HEK293 (cell line): ENCODE results near the gene NCAPG2.

Source experiments
- CTCF ChIA-PET: fragments of 350-600 bp; formaldehyde crosslinking; extraction: SDS; loops from one replicate; lab custom pipeline; 2021; ENCODE audit warnings: antibody characterized with exemption; lab: Yijun Ruan, JAX
- POLR2A ChIA-PET: fragments of 300-600 bp; formaldehyde crosslinking; extraction: SDS; loops from one replicate; lab custom pipeline; 2020; ENCODE audit warnings: antibody characterized with exemption, inconsistent platforms; lab: Yijun Ruan, JAX
- H3K27ac ChIP-seq: fragments of 200-500 bp; sonication (Bioruptor generic); 2 replicates; pipeline ENCODE4 v1.5.1; 2014; ENCODE audit warnings: low read depth, low read length, control low read depth, inconsistent platforms; ENCODE audit errors: extremely low read depth
- H3K36me3 ChIP-seq, 2 experiments: fragments of 200-500 bp in 1 of 2; sonication (Bioruptor generic) in 1 of 2; 1 replicate in 1 of 2; 2 replicates in 1 of 2; pipeline ENCODE4 v1.5.1; 2014 to 2017; ENCODE audit warnings: inconsistent platforms in 2 of 2, low read length in 2 of 2; ENCODE audit not compliant: control insufficient read depth in 2 of 2, insufficient read depth in 1 of 2
- H3K4me1 ChIP-seq: fragments of 200-500 bp; sonication (Bioruptor generic); 2 replicates; pipeline ENCODE4 v1.5.1; 2014; ENCODE audit warnings: mild to moderate bottlenecking, low read length, inconsistent platforms; ENCODE audit not compliant: control insufficient read depth, insufficient read depth
- H3K4me3 ChIP-seq: 2 replicates; pipeline ENCODE4 v1.5.1; 2011; ENCODE audit warnings: low read depth, mild to moderate bottlenecking, control low read depth, low read length, moderate library complexity
- H3K9me3 ChIP-seq: fragments of 200-500 bp; sonication (Bioruptor generic); 2 replicates; pipeline ENCODE4 v1.5.1; 2014; ENCODE audit warnings: low read depth, low read length, inconsistent platforms; ENCODE audit not compliant: control insufficient read depth, insufficient read depth
- HOXA7 ChIP-seq: sonication (generic); formaldehyde crosslinking; IDR thresholded peaks from 2 replicates; pipeline ENCODE4 v1.8.1; 2022; ENCODE audit warnings: missing genetic modification reagents, borderline replicate concordance
- HOXC10 ChIP-seq: sonication (generic); formaldehyde crosslinking; IDR thresholded peaks from 2 replicates; pipeline ENCODE4 v1.8.1; 2023; ENCODE audit warnings: mild to moderate bottlenecking, missing genetic modification reagents
- IKZF3 ChIP-seq: fragments of 450-650 bp; IDR thresholded peaks from 2 replicates; pipeline ENCODE4 v1.5.0; 2018; ENCODE audit warnings: missing biosample characterization, mild to moderate bottlenecking, missing genetic modification characterization, moderate library complexity
- INSM2 ChIP-seq: fragments of 450-650 bp; formaldehyde crosslinking; IDR thresholded peaks from 2 replicates; pipeline ENCODE4 v1.5.1; 2016; ENCODE audit warnings: missing biosample characterization, missing genetic modification characterization
- PRDM2 ChIP-seq: fragments of 450-650 bp; formaldehyde crosslinking; IDR thresholded peaks from 2 replicates; pipeline ENCODE4 v1.5.1; 2016; ENCODE audit warnings: missing biosample characterization, missing genetic modification characterization, borderline replicate concordance
- SALL2 ChIP-seq: fragments of 450-650 bp; formaldehyde crosslinking; IDR thresholded peaks from 2 replicates; pipeline ENCODE4 v1.5.0; 2017; ENCODE audit warnings: missing biosample characterization, mild to moderate bottlenecking, missing genetic modification characterization, borderline replicate concordance
- ZBTB11 ChIP-seq: fragments of 450-650 bp; formaldehyde crosslinking; conservative IDR thresholded peaks from 2 replicates; pipeline ENCODE4 v1.5.1; 2016; ENCODE audit warnings: low read depth, missing biosample characterization, missing genetic modification characterization
- ZFP41 ChIP-seq: fragments of 450-650 bp; formaldehyde crosslinking; IDR thresholded peaks from 2 replicates; pipeline ENCODE4 v1.5.1; 2016; ENCODE audit warnings: missing biosample characterization, missing genetic modification characterization, borderline replicate concordance
- ZNF23 ChIP-seq: fragments of 450-650 bp; formaldehyde crosslinking; IDR thresholded peaks from 2 replicates; pipeline ENCODE4 v1.5.1; 2016; ENCODE audit warnings: missing biosample characterization, missing genetic modification characterization, borderline replicate concordance
- ZNF280D ChIP-seq: fragments of 450-650 bp; formaldehyde crosslinking; IDR thresholded peaks from 2 replicates; pipeline ENCODE4 v1.5.1; 2016; ENCODE audit warnings: missing biosample characterization, missing genetic modification characterization
- ZNF391 ChIP-seq: fragments of 450-650 bp; formaldehyde crosslinking; IDR thresholded peaks from 2 replicates; pipeline ENCODE4 v1.5.1; 2016; ENCODE audit warnings: low read depth, missing biosample characterization, missing genetic modification characterization, borderline replicate concordance
- ZNF585B ChIP-seq: fragments of 450-650 bp; formaldehyde crosslinking; IDR thresholded peaks from 2 replicates; pipeline ENCODE4 v1.5.1; 2016; ENCODE audit warnings: missing biosample characterization, missing genetic modification characterization
- ZNF658 ChIP-seq: fragments of 450-650 bp; formaldehyde crosslinking; IDR thresholded peaks from 2 replicates; pipeline ENCODE4; 2016; ENCODE audit warnings: missing biosample characterization, missing genetic modification characterization
- ZNF677 ChIP-seq: fragments of 450-650 bp; IDR thresholded peaks from 2 replicates; pipeline ENCODE4 v1.5.0; 2018; ENCODE audit warnings: missing biosample characterization, mild to moderate bottlenecking, missing genetic modification characterization, moderate library complexity
- ZNF76 ChIP-seq: fragments of 450-650 bp; formaldehyde crosslinking; IDR thresholded peaks from 2 replicates; pipeline ENCODE4; 2016; ENCODE audit warnings: low read depth, missing biosample characterization, missing genetic modification characterization, borderline replicate concordance
- ZNF837 ChIP-seq: fragments of 450-650 bp; formaldehyde crosslinking; IDR thresholded peaks from 2 replicates; pipeline ENCODE4 v1.5.1; 2016; ENCODE audit warnings: missing biosample characterization, missing genetic modification characterization
- ZSCAN5A ChIP-seq: fragments of 450-650 bp; formaldehyde crosslinking; IDR thresholded peaks from 2 replicates; pipeline ENCODE4 v1.5.1; 2016; ENCODE audit warnings: missing biosample characterization, missing genetic modification characterization

Gene NCAPG2

GRCh38 chr7:158733775-158734494 is 29.3 kb upstream of the NCAPG2 start:
- no peak for TF ChIP-seq ZNF23 (tag by site-specific recombination)
- TF ChIP-seq HOXC10 (CRISPR knock-in tag), result no peak
- TF ChIP-seq ZNF391 (tag by site-specific recombination), result no peak
- TF ChIP-seq ZNF658 (tag by site-specific recombination), result no peak
- TF ChIP-seq INSM2 (tag by site-specific recombination), result no peak
- TF ChIP-seq ZNF76 (tag by site-specific recombination), result no peak
- no peak for TF ChIP-seq ZNF837
- TF ChIP-seq PRDM2 (tag by site-specific recombination), result no peak
- H3K27ac ChIP-seq, result no peak overlapping the region
- POLR2A ChIA-PET, result no interaction called here

GRCh38 chr7:158733220-158733519 is 28.6 kb upstream of the NCAPG2 start:
- Histone ChIP-seq H3K27ac (no peak overlapping the region), H3K9me3 (no peaks in the 10 kb centered on the region), H3K36me3 (peaks cover 0 to 39% of the 10 kb centered on the region in 2 experiments; a peak in 2 of 3 replicates), H3K4me1 (no peaks in the 10 kb centered on the region), H3K4me3 (no peak overlapping the region)
- ChIA-PET CTCF (interaction anchor here (0.5 to 1.4 kb wide), 4 partner anchors 10 to 293 kb away, joined by 3 to 7 read pairs (median 3); no protein-coding TSS in a partner anchor), POLR2A (no interaction called here)
- no peak for TF ChIP-seq ZSCAN5A (tag by site-specific recombination)
- TF ChIP-seq ZFP41 (tag by site-specific recombination), result no peak
- no peak for TF ChIP-seq ZNF585B (tag by site-specific recombination)
- no peak for TF ChIP-seq SALL2 (tag by site-specific recombination)
- TF ChIP-seq HOXA7 (CRISPR knock-in tag), result no peak
- no peak for TF ChIP-seq ZBTB11 (tag by site-specific recombination)
- no peak for TF ChIP-seq ZNF677 (tag by site-specific recombination)
- TF ChIP-seq ZNF280D, result no peak
- no peak for TF ChIP-seq IKZF3 (tag by site-specific recombination)

More at GRCh38 chr7:158733775-158734494, 29.3 kb upstream of the NCAPG2 start:
- H3K4me3 ChIP-seq, result no peak overlapping the region
- no peaks in the 10 kb centered on the region for H3K4me1 ChIP-seq
- peaks cover 0 to 46% of the 10 kb centered on the region in 2 experiments; a peak in 2 of 3 replicates for H3K36me3 ChIP-seq
- no peaks in the 10 kb centered on the region for H3K9me3 ChIP-seq
- CTCF ChIA-PET, result interaction anchor here (0.5 to 1.4 kb wide), 4 partner anchors 9 to 292 kb away, joined by 3 to 7 read pairs (median 3); no protein-coding TSS in a partner anchor
